Activated CD4-positive, alpha-beta T cell treated with anti-CD3 and anti-CD28 coated beads for 4 hours (primary cell): ENCODE data around the gene GCSAML.

Experiments used
- DNase-seq, 2 donors: peaks; one replicate each; pipeline ENCODE4 v3.0.0-alpha.2; 2020

Gene GCSAML

DNA sequence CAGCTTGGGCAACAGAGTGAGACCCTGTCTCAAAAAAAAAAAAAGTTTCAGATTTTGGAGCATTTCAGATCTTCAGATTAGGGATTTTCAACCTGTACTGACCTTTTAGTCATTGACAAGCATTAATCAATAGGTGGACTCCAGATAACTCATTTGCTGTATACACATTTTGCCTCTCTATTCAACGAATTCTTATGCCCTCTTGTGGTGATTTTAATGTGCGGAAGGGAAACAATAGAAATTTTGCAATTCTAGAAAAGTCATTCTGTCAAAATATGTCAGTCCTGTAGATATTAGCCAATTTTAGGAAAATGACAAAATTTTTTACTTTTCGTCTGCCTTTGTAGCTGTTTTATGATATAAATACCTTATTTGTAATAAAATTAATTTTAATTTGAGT, 27.6 kb downstream of the GCSAML start:
- no peak for DNase-seq

GRCh38 chr1:247578946-247579460, 30.1 kb downstream of the GCSAML start:
- no peak for DNase-seq

DNA sequence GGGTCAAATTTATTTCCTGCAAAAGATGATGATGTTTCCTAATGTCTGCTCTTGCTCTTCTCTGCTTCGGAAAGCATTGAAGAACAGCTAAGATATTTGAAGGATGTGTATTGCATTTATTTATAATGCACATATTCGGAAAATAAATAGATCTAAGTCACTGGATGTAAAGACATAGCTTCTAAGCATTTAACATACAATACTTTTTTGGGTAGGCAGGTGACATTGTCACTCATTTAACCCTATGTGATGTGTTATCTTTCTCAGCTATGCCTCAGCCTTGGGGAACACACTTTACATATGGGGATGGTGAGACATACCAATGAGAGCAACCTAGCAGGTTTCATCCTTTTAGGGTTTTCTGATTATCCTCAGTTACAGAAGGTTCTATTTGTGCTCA, 39.1 kb downstream of the GCSAML start, which contains the start of gene OR2G2:
Gene OR2G2 (plus strand): TSS at position 301 of the 400 bp plus-strand sequence. CDS start 0 bp downstream, at position 301.
- DNase-seq = no peak

- no peak for DNase-seq
Measured at GRCh38 chr1:247605286-247605685, 56.4 kb downstream of the GCSAML start, which contains the start of gene OR2G3. Gene OR2G3 (plus strand): TSS chr1:247605586. CDS start chr1:247605586, 0 bp downstream.

GRCh38 chr1:247613405-247613804, 64.5 kb downstream of the GCSAML start:
- no peak for DNase-seq

- no peak for DNase-seq
Measured at GRCh38 chr1:247614625-247615024, 65.7 kb downstream of the GCSAML start.
